Endothelial cell of umbilical vein (primary cell): Measurements from ENCODE around the gene NCOA6. TPM values are rescaled to one million over a fixed set of nuclear protein-coding genes. Genes with fewer than 3 reads are reported as not detected.

Experiments
- BruUV-seq: library from RNA; stranded (reverse); fragments of 400-500 nt; replicated peaks from 2 replicates; lab custom pipeline; 2021; lab: Mats Ljungman, UMichigan
- CTCF ChIA-PET: fragments of 300-600, 350-600 bp; sonication (Branson Sonifier 250); formaldehyde crosslinking; loops from one replicate; lab custom pipeline; 2021; ENCODE audit warnings: antibody characterized with exemption, inconsistent platforms; lab: Charles Lee
- POLR2A ChIA-PET: fragments of 300-600, 350-600 bp; sonication (Branson Sonifier 250); formaldehyde crosslinking; loops from one replicate; lab custom pipeline; 2021; ENCODE audit warnings: antibody characterized with exemption, inconsistent platforms; lab: Charles Lee
- DNase-seq: peaks from one replicate; pipeline ENCODE4 v3.0.0-alpha.2; 2011; ENCODE audit warnings: low read depth, low spot score
- FAIRE-seq: peaks from 2 replicates; lab custom pipeline; 2011; peaks lifted over from hg19 to GRCh38; lab: Jason Lieb, UNC
- H2AFZ ChIP-seq: 2 replicates; pipeline ENCODE4 v1.6.0; 2012; ENCODE audit warnings: low read depth, low read length, control low read depth, inconsistent platforms
- H3K27ac ChIP-seq: 2 replicates; pipeline ENCODE4 v1.5.1; 2011; ENCODE audit warnings: low read depth, mild to moderate bottlenecking, control low read depth, low read length, moderate library complexity; ENCODE audit not compliant: insufficient read depth
- H3K27me3 ChIP-seq, 2 experiments: 2 replicates each; pipeline versions ENCODE4 v1.6.0 to v1.6.1; 2011; ENCODE audit warnings: low read length in 2 of 2, mixed read lengths in 1 of 2; ENCODE audit not compliant: control insufficient read depth in 2 of 2, insufficient read depth in 2 of 2
- H3K36me3 ChIP-seq, 2 experiments: 2 replicates in 1 of 2; 3 replicates in 1 of 2; pipeline ENCODE4 v1.5.1; 2011; ENCODE audit warnings: low read length in 2 of 2, mild to moderate bottlenecking in 1 of 2, moderate library complexity in 1 of 2; ENCODE audit not compliant: control insufficient read depth in 2 of 2, insufficient read depth in 2 of 2; ENCODE audit errors: extremely low read depth in 1 of 2
- H3K4me1 ChIP-seq: 3 replicates; pipeline ENCODE4 v1.5.1; 2011; ENCODE audit warnings: mild to moderate bottlenecking, low read length; ENCODE audit not compliant: control insufficient read depth, insufficient read depth; ENCODE audit errors: extremely low read depth
- H3K4me2 ChIP-seq: 2 replicates; pipeline ENCODE4 v1.6.1; 2011; ENCODE audit warnings: low read length, control low read depth, mixed read lengths; ENCODE audit not compliant: insufficient read depth
- H3K4me3 ChIP-seq, 3 experiments: fragments of 200-600 bp in 1 of 3; sonication (generic), shearing (Covaris generic) in 1 of 3; replicated peaks in 1 of 3; 2 replicates each; pipeline ENCODE4 v1.5.1; 2011 to 2016; ENCODE audit warnings: control low read depth in 3 of 3, low read length in 3 of 3, mild to moderate bottlenecking in 2 of 3, inconsistent platforms in 1 of 3, low read depth in 1 of 3, moderate library complexity in 1 of 3; ENCODE audit not compliant: insufficient read depth in 1 of 3
- H3K79me2 ChIP-seq: 2 replicates; pipeline ENCODE4 v1.6.0; 2012; ENCODE audit warnings: low read length, inconsistent platforms; ENCODE audit not compliant: control insufficient read depth, insufficient read depth
- H3K9ac ChIP-seq: replicated peaks from 2 replicates; pipeline ENCODE3; 2011; ENCODE audit warnings: low read length, control low read depth; ENCODE audit not compliant: insufficient read depth; ENCODE audit errors: extremely low read depth
- H3K9me1 ChIP-seq: replicated peaks from 3 replicates; pipeline ENCODE4 v1.6.0; 2011; ENCODE audit warnings: mild to moderate bottlenecking, low read length; ENCODE audit not compliant: control insufficient read depth, insufficient read depth; ENCODE audit errors: extremely low read depth
- H3K9me3 ChIP-seq: replicated peaks from 2 replicates; pipeline ENCODE4 v1.5.1; 2012; ENCODE audit warnings: low read length, inconsistent platforms; ENCODE audit not compliant: control insufficient read depth, insufficient read depth
- H4K20me1 ChIP-seq: replicated peaks from 2 replicates; pipeline ENCODE3; 2011; ENCODE audit warnings: mild to moderate bottlenecking, low read length; ENCODE audit not compliant: control insufficient read depth, insufficient read depth; ENCODE audit errors: extremely low read depth
- CTCF ChIP-seq, 2 donors: IDR thresholded peaks; 1 replicate in 1 of 2; 2 replicates in 1 of 2; pipeline ENCODE4 v1.5.1; 2011; ENCODE audit warnings: low read length in 2 of 2, mild to moderate bottlenecking in 2 of 2, moderate library complexity in 2 of 2, control low read depth in 1 of 2, inconsistent platforms in 1 of 2, low read depth in 1 of 2; ENCODE audit not compliant: insufficient read depth in 1 of 2; ENCODE audit errors: extremely low read depth in 1 of 2
- EZH2 ChIP-seq: IDR thresholded peaks from 2 replicates; pipeline ENCODE4 v1.6.1; 2012; ENCODE audit warnings: borderline replicate concordance, low read depth, mild to moderate bottlenecking, moderate library complexity, low read length, inconsistent platforms; ENCODE audit not compliant: severe bottlenecking
- FOS ChIP-seq: IDR thresholded peaks from 2 replicates; pipeline ENCODE4 v1.6.1; 2011; ENCODE audit warnings: mild to moderate bottlenecking, low read length, moderate library complexity, borderline replicate concordance; ENCODE audit not compliant: insufficient read depth
- GATA2 ChIP-seq: IDR thresholded peaks from 2 replicates; pipeline ENCODE4 v1.7.0; 2011; ENCODE audit warnings: low read depth, mild to moderate bottlenecking, moderate library complexity, mixed read lengths, low read length; ENCODE audit not compliant: insufficient read length, insufficient read depth
- JUN ChIP-seq: IDR thresholded peaks from 2 replicates; pipeline ENCODE4 v1.6.1; 2011; ENCODE audit warnings: borderline replicate concordance, low read depth; ENCODE audit not compliant: insufficient read length, insufficient read depth
- MAX ChIP-seq: IDR thresholded peaks from 2 replicates; pipeline ENCODE4 v1.6.1; 2011; ENCODE audit not compliant: insufficient read depth, insufficient read length
- MYC ChIP-seq: IDR thresholded peaks from one replicate; pipeline ENCODE4 v1.6.1; 2011; ENCODE audit warnings: mild to moderate bottlenecking, low read depth, low read length
- POLR2A ChIP-seq: IDR thresholded peaks from 2 replicates; pipeline ENCODE4 v1.6.1; 2012; ENCODE audit warnings: low read depth, mild to moderate bottlenecking, control low read depth, low read length
- POLR2AphosphoS5 ChIP-seq: IDR thresholded peaks from 2 replicates; pipeline ENCODE4 v1.6.1; 2012; ENCODE audit warnings: low read depth, mild to moderate bottlenecking, control low read depth, low read length, moderate library complexity; ENCODE audit not compliant: insufficient read depth
- dilution Hi-C: fragments of 300-500 bp; cut with MboI; formaldehyde crosslinking; loops from one replicate; pipeline ENCODE4 v1.15.0; 2019; ENCODE audit warnings: low sequenced_read_pairs; ENCODE audit not compliant: extremely low pct_ligation_motif_present
- intact Hi-C: fragments of 100-400 bp; cut with micrococcal nuclease; formaldehyde crosslinking; loops from one replicate; pipeline ENCODE4 v1.10.0; 2022
- polyA plus RNA-seq, 4 experiments: library from polyadenylated mRNA; depleted of rRNA in 3 of 4; stranded (reverse) in 3 of 4; unstranded in 1 of 4; fragments of >200 nt; gene quantifications; 2 replicates each; pipeline versions ENCODE4 v1.2.1 to v1.2.3, GENCODE V29; 2011 to 2012; ENCODE audit warnings: missing spikeins in 1 of 4
- total RNA-seq: library from RNA; stranded (reverse); gene quantifications from 2 replicates; pipeline ENCODE4 v1.2.3, GENCODE V29; 2021

The NCOA6 gene
- total and polyA plus RNA-seq, 2 donors (not counting 3 experiments of a cell fraction or from before 2014, with no cell fraction given), result 16.9 to 26.7 TPM

GRCh38 chr20:34862724-34863123, 37.3 kb upstream of the NCOA6 start:
- H3K9ac ChIP-seq, result no peak overlapping the region
- H3K36me3 ChIP-seq, result no peaks in the 10 kb centered on the region
- no peak overlapping the region for H2AFZ ChIP-seq
- TF ChIP-seq GATA2 (no peak), MYC (no peak), JUN (no peak), FOS (no peak), POLR2A (no peak)
- intact Hi-C loops, result no loop called here
- BruUV-seq, result no TSS peak
- DNase-seq (no peak), FAIRE-seq (no peak)
- no peak overlapping the region for H3K4me2 ChIP-seq
- no peaks in the 10 kb centered on the region for H4K20me1 ChIP-seq
- no peaks in the 10 kb centered on the region for H3K27me3 ChIP-seq
- ChIA-PET POLR2A (no interaction called here), CTCF (interaction anchor here (3.6 kb wide), 1 partner anchor 11 kb away, joined by 27 read pairs; the partner anchor contains the start of gene GGT7)
- H3K9me1 ChIP-seq, result no peaks in the 10 kb centered on the region
- H3K4me1 ChIP-seq, result no peaks in the 10 kb centered on the region
- H3K79me2 ChIP-seq, result no peaks in the 10 kb centered on the region
- H3K4me3 ChIP-seq, result no peak overlapping the region
- no peak overlapping the region for H3K27ac ChIP-seq
- dilution Hi-C loops, result no loop called here
- no peaks in the 10 kb centered on the region for H3K9me3 ChIP-seq

- Histone ChIP-seq H3K36me3 (no peaks in the 10 kb centered on the region), H4K20me1 (no peaks in the 10 kb centered on the region), H2AFZ (no peak overlapping the region), H3K79me2 (no peaks in the 10 kb centered on the region), H3K27ac (no peak overlapping the region), H3K9me3 (no peaks in the 10 kb centered on the region), H3K9ac (no peak overlapping the region), H3K4me2 (no peak overlapping the region), H3K4me1 (no peaks in the 10 kb centered on the region), H3K4me3 (no peak overlapping the region), H3K9me1 (no peaks in the 10 kb centered on the region), H3K27me3 (no peaks in the 10 kb centered on the region)
- DNase-seq, result no peak
- POLR2A ChIA-PET, result no interaction called here
- FAIRE-seq, result no peak
- TF ChIP-seq MYC (no peak), EZH2 (no peak), CTCF (IDR thresholded peaks at IDR 0.05; ENCODE audit: extremely low read depth in 1 of 2, insufficient read depth in 1 of 2, low read depth in 1 of 2, low read length in 2 of 2) (no peak), GATA2 (no peak), JUN (no peak), MAX (no peak), POLR2AphosphoS5 (no peak), FOS (no peak), POLR2A (no peak)
- no TSS peak for BruUV-seq
- intact Hi-C loops, result no loop called here
- CTCF ChIA-PET, result interaction anchor here (0.6 kb wide), 1 partner anchor 42 kb away, joined by 3 read pairs; no protein-coding TSS in a partner anchor
- dilution Hi-C loops, result no loop called here
These were observed 36.1 kb upstream of the NCOA6 start for GRCh38 chr20:34861386-34862084.
